ENCODE results near the gene CADPS. TPM values are rescaled to one million over a fixed set of nuclear protein-coding genes. Genes with fewer than 3 reads are reported as not detected.

CADPS gene
- total and polyA plus RNA-seq, 11 donors = 3.6 to 37.8 (median 12.9) TPM

- DNase-seq = no peak
- intact Hi-C loops (cut with DNase I) = no loop called here
- H3K9me3 ChIP-seq = no peaks in the 10 kb centered on the region
- H3K27me3 ChIP-seq = no peaks in the 10 kb centered on the region
- WGBS, 4 donors = 59 to 78% (median 70%) methylated on average over 4 of the region's 4 CpGs
- no peak for ATAC-seq
- H3K36me3 ChIP-seq = no peaks in the 10 kb centered on the region
- H3K27ac ChIP-seq = no peak overlapping the region
- H3K4me1 ChIP-seq = no peaks in the 10 kb centered on the region
- no peak overlapping the region for H3K4me3 ChIP-seq
- no peak for TF ChIP-seq CTCF (IDR thresholded peaks at IDR 0.05)
- TF ChIP-seq POLR2A (IDR thresholded peaks at IDR 0.05) = no peak
These were observed 392.3 kb downstream of the CADPS start for GRCh38 chr3:62482961-62483360.

GRCh38 chr3:62481962-62482361 is 393.3 kb downstream of the CADPS start:
- Histone ChIP-seq H3K27me3 (no peaks in the 10 kb centered on the region), H3K36me3 (peaks cover 0 to 4% (median 0%) of the 10 kb centered on the region in 9 donors), H3K4me1 (no peaks in the 10 kb centered on the region), H3K4me3 (no peak overlapping the region), H3K9me3 (no peaks in the 10 kb centered on the region), H3K27ac (no peak overlapping the region)
- 82 to 97% (median 88%) methylated on average over 2 of the region's 2 CpGs for WGBS, 4 donors
- intact Hi-C loops (cut with DNase I) = no loop called here
- TF ChIP-seq POLR2A (IDR thresholded peaks at IDR 0.05) (no peak), CTCF (IDR thresholded peaks at IDR 0.05) (no peak)
- DNase-seq (no peak), ATAC-seq (no peak)

GRCh38 chr3:62480056-62480455 is 395.2 kb downstream of the CADPS start:
- Histone ChIP-seq H3K9me3 (no peaks in the 10 kb centered on the region), H3K4me1 (no peaks in the 10 kb centered on the region), H3K4me3 (no peak overlapping the region), H3K27ac (no peak overlapping the region), H3K36me3 (peaks cover 0 to 4% (median 0%) of the 10 kb centered on the region in 9 donors), H3K27me3 (no peaks in the 10 kb centered on the region)
- TF ChIP-seq POLR2A (IDR thresholded peaks at IDR 0.05) (no peak), CTCF (IDR thresholded peaks at IDR 0.05) (no peak)
- intact Hi-C loops (cut with DNase I) = no loop called here
- ATAC-seq (no peak), DNase-seq (no peak)
- WGBS, 4 donors = 74 to 83% (median 78%) methylated on average over 1 of the region's 1 CpG

- Histone ChIP-seq H3K27me3 (no peaks in the 10 kb centered on the region), H3K4me1 (no peaks in the 10 kb centered on the region), H3K36me3 (peaks cover 0 to 4% (median 0%) of the 10 kb centered on the region in 9 donors), H3K27ac (no peak overlapping the region), H3K9me3 (no peaks in the 10 kb centered on the region), H3K4me3 (no peak overlapping the region)
- no peak for ATAC-seq
- WGBS, 4 donors = 82 to 87% (median 86%) methylated on average over 9 of the region's 9 CpGs
- TF ChIP-seq CTCF (IDR thresholded peaks at IDR 0.05) = no peak
- TF ChIP-seq POLR2A (IDR thresholded peaks at IDR 0.05) = no peak
- intact Hi-C loops (cut with DNase I) = no loop called here
- no peak for DNase-seq
These were observed 395.9 kb downstream of the CADPS start for GRCh38 chr3:62479326-62479725.
